GM19193 (cell line): Measurements from ENCODE around the gene AK5.

Experiments
- POLR2A ChIP-seq: IDR thresholded peaks from 4 replicates; pipeline ENCODE4 v1.6.1; 2011; ENCODE audit not compliant: insufficient read depth, insufficient read length; ENCODE audit errors: extremely low read depth

AK5 gene

DNA sequence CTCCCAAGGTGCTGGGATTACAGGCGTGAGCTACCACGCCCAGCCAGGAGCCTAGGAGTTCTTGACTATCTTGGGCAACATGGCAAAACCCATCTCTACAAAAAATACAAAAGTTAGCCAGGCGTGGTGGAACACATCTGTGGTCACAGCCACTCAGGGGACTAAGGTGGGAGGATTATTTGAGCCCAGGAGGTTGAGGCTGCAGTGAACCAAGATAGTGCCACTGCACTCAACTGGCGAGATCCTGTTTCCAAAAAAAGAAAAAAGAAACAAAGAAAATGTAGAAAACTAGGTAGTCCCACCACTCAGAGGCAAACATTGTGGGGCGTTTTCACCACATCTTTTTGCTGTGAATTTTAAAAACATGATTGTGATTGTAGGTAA, 259.3 kb downstream of the AK5 start:
- no peak for TF ChIP-seq POLR2A

DNA sequence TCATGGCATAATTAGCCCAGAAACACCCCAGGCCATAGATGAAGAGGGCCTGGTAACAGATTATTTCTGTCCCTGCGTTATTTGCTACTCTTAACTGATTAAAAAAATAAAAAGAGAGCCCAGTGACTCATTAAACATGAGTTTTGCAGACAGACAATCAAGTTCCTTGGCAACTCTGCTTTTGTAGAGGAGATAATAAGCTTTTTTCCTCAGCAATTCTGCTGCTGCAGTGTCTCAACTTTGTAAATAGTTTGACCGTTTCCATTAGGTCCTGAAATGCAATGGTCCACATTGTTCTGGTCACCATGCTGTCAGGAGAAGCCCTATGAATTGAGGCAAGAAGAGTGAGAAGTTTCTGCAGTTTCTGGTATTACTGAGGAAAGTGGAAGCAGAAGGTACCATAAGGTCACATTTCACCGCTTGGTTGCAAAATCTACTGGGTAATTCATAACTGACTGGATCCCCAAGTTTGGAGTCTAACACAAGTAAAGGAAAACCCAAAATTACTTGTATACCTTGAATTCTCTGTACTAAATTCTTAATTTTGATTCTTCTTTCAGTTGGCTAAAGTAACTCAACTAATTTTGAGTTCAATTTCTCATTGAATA, 261.1 kb downstream of the AK5 start:
- TF ChIP-seq POLR2A: no peak

DNA sequence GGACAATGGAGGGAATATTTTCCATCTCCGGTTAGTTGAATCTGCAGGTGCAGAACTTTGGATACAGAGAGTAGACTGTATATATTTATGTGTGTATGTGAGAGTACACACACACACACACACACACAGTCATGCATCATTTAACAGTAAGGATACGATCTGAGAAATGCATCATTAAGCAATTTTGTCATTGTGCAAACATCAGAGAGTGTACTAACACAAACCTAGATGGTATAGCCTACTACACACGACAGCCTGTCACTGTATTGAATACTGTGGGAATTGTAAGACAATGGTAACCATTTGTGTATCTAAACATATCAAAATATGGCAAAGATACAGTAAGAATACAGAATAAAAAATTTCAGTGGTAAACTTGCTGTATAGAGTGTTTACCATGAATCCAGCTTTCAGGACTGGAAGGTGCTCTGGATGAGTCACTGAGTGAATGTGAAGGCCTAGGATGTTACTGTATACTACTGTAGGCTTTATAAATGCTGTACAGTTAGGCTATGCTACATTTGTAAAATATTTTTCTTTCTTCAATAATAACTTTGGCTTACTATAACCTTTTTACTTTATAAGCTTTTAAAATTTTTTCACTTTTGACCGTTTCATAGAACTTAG, 262.1 kb downstream of the AK5 start:
- no peak for TF ChIP-seq POLR2A

DNA sequence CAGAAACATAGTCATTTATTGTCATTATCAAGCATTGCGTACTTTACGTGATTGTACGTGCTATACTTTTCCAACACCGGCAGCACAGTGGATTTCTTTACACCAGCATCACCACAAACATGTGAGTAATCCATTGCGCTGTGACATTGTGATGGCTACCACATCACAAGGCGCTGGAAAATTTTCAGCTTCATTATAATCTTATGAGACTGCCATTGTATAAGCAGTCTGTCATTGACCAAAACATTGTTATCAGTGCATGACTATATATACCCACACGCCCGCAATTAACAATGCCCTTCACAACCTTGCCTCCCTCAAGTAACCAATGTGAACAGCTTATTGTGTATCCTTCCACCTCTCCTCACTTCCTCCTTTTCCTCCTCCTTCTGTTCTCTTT, 263.0 kb downstream of the AK5 start:
- TF ChIP-seq POLR2A: no peak

DNA sequence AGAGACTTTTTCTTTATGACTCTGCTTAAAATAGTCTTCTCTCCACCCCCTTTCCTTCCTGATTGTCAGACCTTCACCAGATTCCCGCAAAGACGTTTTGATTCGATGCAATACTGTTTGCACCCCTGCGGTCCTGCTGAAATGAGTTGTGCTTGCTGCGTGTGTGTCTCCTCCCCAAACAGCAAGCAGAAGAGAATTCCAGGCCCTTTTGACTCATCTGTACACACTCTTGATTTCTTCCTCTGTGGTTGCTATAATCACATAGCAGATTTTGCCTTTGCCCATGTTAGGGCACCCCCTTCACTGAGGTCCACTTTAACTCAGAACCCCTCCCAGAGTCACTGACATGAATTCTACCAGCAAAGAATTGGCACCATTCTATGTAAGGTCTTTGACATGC, 264.2 kb downstream of the AK5 start:
- no peak for TF ChIP-seq POLR2A

DNA sequence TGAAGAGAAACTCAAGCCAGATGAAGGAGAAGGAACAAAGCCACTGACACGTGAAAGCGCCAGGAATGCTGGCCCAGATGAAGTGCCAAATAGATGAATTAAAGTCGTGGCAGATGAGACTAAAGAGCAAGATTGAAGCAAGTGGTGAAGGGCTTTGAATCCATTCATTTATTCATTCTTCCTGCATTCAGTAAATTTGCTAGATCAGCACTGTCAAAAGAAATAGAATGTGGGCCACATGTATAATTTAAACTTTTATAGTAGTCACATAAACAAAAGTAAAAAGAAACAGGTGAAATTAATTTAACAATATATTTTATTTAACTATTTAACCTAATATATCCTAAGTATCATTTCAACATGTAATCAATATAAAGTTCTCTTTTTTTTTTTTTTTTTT, 265.1 kb downstream of the AK5 start:
- TF ChIP-seq POLR2A: no peak

GRCh38 chr1:77548285-77548684, 266.5 kb downstream of the AK5 start:
- TF ChIP-seq POLR2A: no peak

- TF ChIP-seq POLR2A: no peak
Measured at GRCh38 chr1:77550135-77550534, 268.3 kb downstream of the AK5 start.

- no peak for TF ChIP-seq POLR2A
Measured at GRCh38 chr1:77552626-77553025, 270.8 kb downstream of the AK5 start.

- no peak for TF ChIP-seq POLR2A
Measured at GRCh38 chr1:77553568-77554291, 271.9 kb downstream of the AK5 start.

DNA sequence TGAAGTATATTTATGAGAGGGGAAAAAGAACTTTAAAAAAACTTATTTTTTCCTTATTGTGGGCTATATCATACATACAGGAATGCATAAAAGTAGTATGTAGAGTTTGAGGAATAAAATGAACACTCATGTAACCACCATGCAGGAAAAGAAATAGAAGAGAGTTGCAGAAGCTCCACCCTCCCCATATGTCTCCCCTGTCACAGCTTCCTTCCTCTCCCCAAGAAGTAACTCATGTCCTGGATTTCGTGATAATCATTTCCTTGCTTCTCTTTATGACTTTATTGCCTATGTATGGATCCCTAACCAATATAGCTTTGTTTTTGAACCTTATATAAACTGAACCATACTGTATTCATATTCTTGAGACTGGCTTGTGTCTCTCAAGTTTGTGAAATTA, 274.2 kb downstream of the AK5 start:
- TF ChIP-seq POLR2A: no peak

- TF ChIP-seq POLR2A: no peak
Measured at GRCh38 chr1:77557053-77557452, 275.2 kb downstream of the AK5 start.

- TF ChIP-seq POLR2A: no peak
Measured at GRCh38 chr1:77558591-77559164, 276.9 kb downstream of the AK5 start.

DNA sequence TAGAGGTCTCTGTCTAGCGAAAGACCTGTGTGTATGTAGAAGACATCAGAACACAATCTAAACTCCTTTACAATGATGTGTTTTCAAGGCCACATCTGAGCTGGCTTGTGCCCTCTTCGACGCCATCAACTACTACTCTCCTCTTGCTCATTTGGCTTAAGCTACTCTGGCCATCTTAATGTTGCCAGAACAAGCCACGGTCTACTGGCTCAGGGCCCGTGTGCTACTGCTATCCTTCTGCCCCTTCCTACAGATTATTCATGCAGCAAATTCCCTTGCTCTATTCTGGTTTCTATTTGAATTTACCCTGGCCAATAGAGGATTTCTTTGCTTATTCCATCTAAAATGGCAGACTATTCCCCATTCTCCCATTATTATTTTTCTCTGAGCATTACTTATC, 278.9 kb downstream of the AK5 start:
- TF ChIP-seq POLR2A: no peak

DNA sequence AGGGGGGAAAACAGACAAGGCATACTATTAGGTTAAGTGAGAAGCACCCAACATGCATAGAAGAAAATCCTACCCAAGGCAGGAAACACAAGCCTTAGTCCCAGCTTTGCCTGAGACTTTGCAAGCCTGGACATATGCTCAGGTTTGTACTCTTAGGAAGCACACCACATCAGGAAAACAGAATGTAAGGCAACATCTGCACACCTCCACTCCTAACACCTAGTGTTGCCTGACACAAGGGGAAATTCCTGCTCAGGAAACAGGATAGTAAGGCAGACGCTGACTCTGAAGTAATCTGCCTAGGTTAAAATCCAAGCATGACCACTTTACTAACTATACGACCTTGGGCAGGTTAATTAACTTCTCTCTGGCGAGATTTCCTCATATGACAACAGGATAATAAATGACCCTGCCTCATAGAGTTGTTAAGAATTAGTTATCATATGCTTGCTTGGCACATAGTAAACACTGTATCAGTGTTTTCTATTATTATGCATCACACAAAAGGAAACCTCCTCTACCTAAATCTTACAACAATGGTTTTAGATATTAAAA, 280.9 kb downstream of the AK5 start:
- no peak for TF ChIP-seq POLR2A
